Lower lobe of right lung (tissue), 2 donors: ENCODE data around the gene CERS4. TPM values are rescaled to one million over a fixed set of nuclear protein-coding genes. Genes with fewer than 3 reads are reported as not detected.

ENCODE experiments used
- ATAC-seq, 2 donors: fragments of 200-7000 bp; cut with Tn5 transposase; one replicate each; pipeline ENCODE4 v1.9.1; 2020 to 2022; ENCODE audit warnings: mild to moderate bottlenecking in 2 of 2, moderate library complexity in 2 of 2
- DNase-seq: peaks from one replicate; pipeline ENCODE4 v3.0.0-alpha.2; 2020
- H3K27ac ChIP-seq: fragments of 200-600 bp; one replicate; pipeline ENCODE4 v1.8.0; 2022
- H3K27me3 ChIP-seq: fragments of 200-600 bp; one replicate; pipeline ENCODE4 v1.8.0; 2022; ENCODE audit warnings: low read depth
- H3K36me3 ChIP-seq: fragments of 200-600 bp; one replicate; pipeline ENCODE4 v1.8.0; 2022; ENCODE audit warnings: mild to moderate bottlenecking
- H3K4me1 ChIP-seq: fragments of 200-600 bp; one replicate; pipeline ENCODE4 v1.8.0; 2022
- H3K4me3 ChIP-seq: fragments of 200-600 bp; one replicate; pipeline ENCODE4 v1.8.0; 2022; ENCODE audit warnings: mild to moderate bottlenecking
- H3K9me3 ChIP-seq: fragments of 200-600 bp; one replicate; pipeline ENCODE4 v1.8.0; 2022
- CTCF ChIP-seq: fragments of 200-600 bp; IDR thresholded peaks from one replicate; pipeline ENCODE4 v1.8.0; 2022; ENCODE audit warnings: antibody characterized with exemption, mild to moderate bottlenecking
- intact Hi-C: fragments of 100-400 bp; cut with DNase I; formaldehyde crosslinking; loops from one replicate; pipeline ENCODE4 v1.11.0; 2022
- total RNA-seq: library from RNA; stranded (reverse); fragmentation: NEBNext Ultra II Directional; extraction: Animal tissue kit (Norgen Biotek cat#: 25700); gene quantifications from one replicate; pipeline ENCODE4 v1.2.1, GENCODE V29; 2021
- donor health status: DM: no; HTN: yes; CAD: no; lungs with severe emphysema.

The CERS4 gene
- total RNA-seq, 1 donor from 2014 or later, result 60.6 TPM

GRCh38 chr19:8302357-8302691 lies 93.2 kb downstream of the CERS4 start:
- intact Hi-C loops, result no loop called here
- no peaks in the 10 kb centered on the region for H3K27me3 ChIP-seq
- peaks cover 9% of the 10 kb centered on the region for H3K36me3 ChIP-seq
- H3K4me3 ChIP-seq, result no peak overlapping the region
- no peaks in the 10 kb centered on the region for H3K9me3 ChIP-seq
- ATAC-seq (peak in 1 of 2 donors; percentile 25), DNase-seq (peak; percentile 45)
- peaks cover 10% of the 10 kb centered on the region for H3K4me1 ChIP-seq
- no peak for TF ChIP-seq CTCF
- no peak overlapping the region for H3K27ac ChIP-seq

- peaks cover 14% of the 10 kb centered on the region for H3K4me1 ChIP-seq
- no peaks in the 10 kb centered on the region for H3K27me3 ChIP-seq
- intact Hi-C loops, result no loop called here
- peaks cover 9% of the 10 kb centered on the region for H3K36me3 ChIP-seq
- no peak overlapping the region for H3K4me3 ChIP-seq
- TF ChIP-seq CTCF, result no peak
- no peak overlapping the region for H3K27ac ChIP-seq
- no peak for ATAC-seq
- peak; percentile 19 for DNase-seq
- no peaks in the 10 kb centered on the region for H3K9me3 ChIP-seq
Observed at GRCh38 chr19:8302734-8303133, 93.6 kb downstream of the CERS4 start.

GRCh38 chr19:8304841-8305621 lies 95.9 kb downstream of the CERS4 start:
- TF ChIP-seq CTCF, result no peak
- Histone ChIP-seq H3K4me3 (no peak overlapping the region), H3K36me3 (peaks cover 9% of the 10 kb centered on the region), H3K9me3 (no peaks in the 10 kb centered on the region), H3K27me3 (no peaks in the 10 kb centered on the region), H3K27ac (no peak overlapping the region), H3K4me1 (peaks cover 34% of the 10 kb centered on the region)
- DNase-seq, result peak; percentile 47
- intact Hi-C loops, result no loop called here
- no peak for ATAC-seq

- peak overlapping the region; percentile 28 for H3K27ac ChIP-seq
- ATAC-seq (no peak), DNase-seq (peak; percentile 14)
- no peak overlapping the region for H3K4me3 ChIP-seq
- H3K27me3 ChIP-seq, result no peaks in the 10 kb centered on the region
- peaks cover 15% of the 10 kb centered on the region for H3K36me3 ChIP-seq
- H3K9me3 ChIP-seq, result no peaks in the 10 kb centered on the region
- intact Hi-C loops, result no loop called here
- peaks cover 34% of the 10 kb centered on the region for H3K4me1 ChIP-seq
- no peak for TF ChIP-seq CTCF
Observed at GRCh38 chr19:8305798-8306197, 96.6 kb downstream of the CERS4 start.

GRCh38 chr19:8306235-8307054 lies 97.3 kb downstream of the CERS4 start:
- Histone ChIP-seq H3K4me1 (peaks cover 36% of the 10 kb centered on the region), H3K27me3 (no peaks in the 10 kb centered on the region), H3K27ac (peak overlapping the region; percentile 28), H3K4me3 (no peak overlapping the region), H3K9me3 (no peaks in the 10 kb centered on the region), H3K36me3 (peaks cover 22% of the 10 kb centered on the region)
- TF ChIP-seq CTCF, result no peak
- no peak for ATAC-seq
- DNase-seq, result peak; percentile 42
- intact Hi-C loops, result no loop called here
